NCI-H748 treated with DMSO at 0.1 percent for 48 hours (cell line): ENCODE results near the gene PRPF4.
A peak's percentile ranks its signal among the peaks of the same experiment; 100 is the strongest.
"Not testable (repeated sequence)": the region's sequence is repeated elsewhere in the genome, so short reads cannot be mapped to it uniquely, and the experiment has no call there.

Source experiments
- DNase-seq: peaks from one replicate; lab custom pipeline; 2025; lab: John Stamatoyannopoulos, UW

PRPF4 gene

GRCh38 chr9:113275157-113276131 lies at the start of gene PRPF4, which contains the start of gene CDC26:
TSS of gene PRPF4 (plus strand) at chr9:113275658. CDS start at chr9:113275744, 86 bp downstream.
TSS of gene CDC26 (minus strand) at chr9:113275572. CDS start at chr9:113272507, 3,065 bp downstream.
- DNase-seq = peak; percentile 99

- no peak for DNase-seq
Measured at GRCh38 chr9:113227436-113227835, 48.0 kb upstream of the PRPF4 start.

- no peak for DNase-seq
Measured at GRCh38 chr9:113228130-113228665, 47.3 kb upstream of the PRPF4 start.

GRCh38 chr9:113231701-113232100 lies 43.8 kb upstream of the PRPF4 start:
- DNase-seq = no peak

GRCh38 chr9:113235701-113236255 lies 39.7 kb upstream of the PRPF4 start:
- not testable (repeated sequence) for DNase-seq

GRCh38 chr9:113237026-113237425 lies 38.4 kb upstream of the PRPF4 start:
- DNase-seq = no peak

- DNase-seq = no peak
Measured at GRCh38 chr9:113238202-113238858, 37.1 kb upstream of the PRPF4 start.

- no peak for DNase-seq
Measured at GRCh38 chr9:113238859-113239232, 36.6 kb upstream of the PRPF4 start.

GRCh38 chr9:113241161-113241560 lies 34.3 kb upstream of the PRPF4 start:
- DNase-seq = no peak

- DNase-seq = no peak
Measured at GRCh38 chr9:113244556-113244955, 30.9 kb upstream of the PRPF4 start.

- DNase-seq = no peak
Measured at GRCh38 chr9:113245894-113246293, 29.6 kb upstream of the PRPF4 start.

GRCh38 chr9:113246928-113247327 lies 28.5 kb upstream of the PRPF4 start:
- DNase-seq = no peak

- no peak for DNase-seq
Measured at GRCh38 chr9:113247640-113248039, 27.8 kb upstream of the PRPF4 start.

GRCh38 chr9:113249661-113250060 lies 25.8 kb upstream of the PRPF4 start:
- DNase-seq = not testable (repeated sequence)

- DNase-seq = no peak
Measured at GRCh38 chr9:113250807-113251206, 24.7 kb upstream of the PRPF4 start.

- no peak for DNase-seq
Measured at GRCh38 chr9:113254991-113255390, 20.5 kb upstream of the PRPF4 start.

- DNase-seq = no peak
Measured at GRCh38 chr9:113255438-113255837, 20.0 kb upstream of the PRPF4 start.

- DNase-seq = no peak
Measured at GRCh38 chr9:113257863-113258262, 17.6 kb upstream of the PRPF4 start.

- no peak for DNase-seq
Measured at GRCh38 chr9:113258282-113258681, 17.2 kb upstream of the PRPF4 start.

GRCh38 chr9:113261917-113262671 lies 13.4 kb upstream of the PRPF4 start:
- no peak for DNase-seq

GRCh38 chr9:113266174-113266573 lies 9.3 kb upstream of the PRPF4 start:
- no peak for DNase-seq
